GM19240 (cell line): ENCODE results near the gene DDX42.

Experiments used
- DNase-seq: peaks from one replicate; pipeline ENCODE4 v3.0.0; 2011; ENCODE audit warnings: low spot score; ENCODE audit not compliant: insufficient read length

Gene DDX42, protein sequence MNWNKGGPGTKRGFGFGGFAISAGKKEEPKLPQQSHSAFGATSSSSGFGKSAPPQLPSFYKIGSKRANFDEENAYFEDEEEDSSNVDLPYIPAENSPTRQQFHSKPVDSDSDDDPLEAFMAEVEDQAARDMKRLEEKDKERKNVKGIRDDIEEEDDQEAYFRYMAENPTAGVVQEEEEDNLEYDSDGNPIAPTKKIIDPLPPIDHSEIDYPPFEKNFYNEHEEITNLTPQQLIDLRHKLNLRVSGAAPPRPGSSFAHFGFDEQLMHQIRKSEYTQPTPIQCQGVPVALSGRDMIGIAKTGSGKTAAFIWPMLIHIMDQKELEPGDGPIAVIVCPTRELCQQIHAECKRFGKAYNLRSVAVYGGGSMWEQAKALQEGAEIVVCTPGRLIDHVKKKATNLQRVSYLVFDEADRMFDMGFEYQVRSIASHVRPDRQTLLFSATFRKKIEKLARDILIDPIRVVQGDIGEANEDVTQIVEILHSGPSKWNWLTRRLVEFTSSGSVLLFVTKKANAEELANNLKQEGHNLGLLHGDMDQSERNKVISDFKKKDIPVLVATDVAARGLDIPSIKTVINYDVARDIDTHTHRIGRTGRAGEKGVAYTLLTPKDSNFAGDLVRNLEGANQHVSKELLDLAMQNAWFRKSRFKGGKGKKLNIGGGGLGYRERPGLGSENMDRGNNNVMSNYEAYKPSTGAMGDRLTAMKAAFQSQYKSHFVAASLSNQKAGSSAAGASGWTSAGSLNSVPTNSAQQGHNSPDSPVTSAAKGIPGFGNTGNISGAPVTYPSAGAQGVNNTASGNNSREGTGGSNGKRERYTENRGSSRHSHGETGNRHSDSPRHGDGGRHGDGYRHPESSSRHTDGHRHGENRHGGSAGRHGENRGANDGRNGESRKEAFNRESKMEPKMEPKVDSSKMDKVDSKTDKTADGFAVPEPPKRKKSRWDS

DNA sequence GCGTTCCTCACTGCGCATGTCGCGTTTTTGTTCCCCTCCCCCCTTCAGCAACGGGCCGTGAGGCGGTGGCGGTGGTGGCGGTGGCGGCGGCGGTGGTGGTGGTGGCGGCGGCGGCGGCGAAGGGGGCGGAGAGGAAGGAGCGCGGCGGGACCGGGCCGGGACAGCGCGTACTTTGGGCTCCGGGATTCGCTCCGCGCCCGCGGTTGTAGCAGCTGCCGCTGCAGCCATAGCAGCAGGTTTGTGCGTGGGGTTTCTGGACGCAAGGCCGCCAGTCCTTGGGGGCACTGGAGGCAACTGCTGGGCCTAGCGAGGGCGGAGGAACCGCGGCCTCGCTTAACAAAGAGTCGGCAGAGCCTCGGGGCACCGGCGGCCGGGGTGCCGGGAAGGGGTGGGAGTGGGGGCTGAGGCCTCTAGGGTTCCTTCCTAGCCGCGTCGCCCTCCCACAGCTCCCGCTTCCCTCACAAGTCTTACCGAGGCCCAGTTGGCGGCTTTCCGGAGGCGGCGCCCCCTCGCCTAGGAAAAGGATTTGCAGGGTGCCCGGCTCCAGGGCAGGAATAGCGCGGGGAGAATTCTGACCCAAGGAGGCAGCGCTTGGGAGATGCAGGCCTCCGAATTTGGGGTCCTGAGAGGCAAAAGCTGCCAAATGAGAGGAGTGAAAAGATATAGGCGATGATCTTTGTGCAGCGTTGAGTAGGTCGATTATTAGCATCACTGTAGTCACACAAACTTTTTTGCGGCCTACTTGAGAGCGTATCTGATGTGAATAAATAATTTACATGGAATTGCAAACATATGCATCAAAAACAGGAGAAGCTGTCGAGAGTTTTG lies at the start of gene DDX42:
DDX42 (plus strand) TSS at position 30 of the 828 bp plus-strand sequence. CDS start 12,880 bp downstream, outside the sequence.
- no peak for DNase-seq

DNA sequence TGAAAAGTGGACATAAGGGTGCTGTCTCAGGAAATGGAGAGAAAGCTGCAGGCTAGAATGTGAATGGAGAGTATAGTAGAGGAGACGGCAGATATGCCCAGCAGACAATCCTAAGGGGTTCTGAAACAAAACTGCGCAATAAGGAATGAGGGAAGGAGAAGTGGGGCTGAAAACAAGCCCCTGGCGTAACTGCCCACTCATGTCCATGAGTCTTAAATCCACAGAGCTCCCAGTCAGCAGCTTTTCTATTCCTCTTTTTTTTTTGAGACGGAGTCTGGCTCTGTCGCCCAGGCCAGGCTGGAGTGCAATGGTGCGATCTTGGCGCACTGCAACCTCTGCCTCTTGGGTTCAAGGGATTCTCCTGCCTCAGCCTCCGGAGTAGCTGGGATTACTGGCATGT lies 38.3 kb upstream of the DDX42 start:
- DNase-seq, result no peak

DNA sequence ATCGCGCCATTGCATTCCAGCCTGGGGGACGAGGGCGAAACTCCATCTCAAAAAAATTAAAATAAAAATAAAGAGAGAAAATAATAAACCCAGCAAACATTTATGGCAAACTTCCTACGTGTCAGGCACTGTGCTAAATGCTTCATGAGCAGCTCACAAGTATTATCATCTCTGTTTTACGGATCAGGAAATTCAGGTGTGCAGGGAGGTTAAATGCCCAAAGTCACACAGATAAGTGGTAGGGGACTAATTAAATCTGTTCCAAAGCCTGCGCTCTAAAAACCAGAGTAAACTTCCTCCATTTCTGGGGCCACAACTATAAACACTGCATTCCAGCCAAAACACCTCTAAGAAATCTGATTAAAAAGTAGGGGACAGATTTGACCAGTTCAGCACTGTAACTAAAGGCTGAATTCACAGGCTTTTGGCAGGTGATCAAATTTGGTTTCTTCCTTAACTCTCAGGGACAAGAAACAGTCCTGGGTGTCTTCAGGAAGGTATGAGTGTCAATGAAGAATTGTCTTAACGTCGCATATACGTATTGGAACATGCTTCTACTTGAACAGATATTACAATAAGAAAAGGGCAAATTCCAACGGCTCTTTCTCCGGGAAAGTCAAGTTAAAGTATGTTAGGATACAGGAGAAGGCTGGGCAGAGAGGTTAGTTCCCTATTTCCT lies 33.4 kb upstream of the DDX42 start:
- DNase-seq, result no peak

DNA sequence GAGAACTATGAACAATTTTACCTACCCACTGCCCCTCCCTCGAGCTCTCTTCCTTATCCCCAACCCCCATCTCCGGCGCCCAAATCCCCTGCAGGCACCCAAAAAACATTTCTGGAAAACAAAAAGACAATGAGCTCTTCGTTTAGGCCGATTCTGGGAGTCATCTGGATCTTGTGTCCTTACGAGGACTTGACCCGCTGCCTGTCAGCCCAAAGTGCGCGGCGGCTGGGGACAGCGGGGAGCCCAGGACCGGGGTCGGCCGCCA lies 32.9 kb upstream of the DDX42 start:
- no peak for DNase-seq

DNA sequence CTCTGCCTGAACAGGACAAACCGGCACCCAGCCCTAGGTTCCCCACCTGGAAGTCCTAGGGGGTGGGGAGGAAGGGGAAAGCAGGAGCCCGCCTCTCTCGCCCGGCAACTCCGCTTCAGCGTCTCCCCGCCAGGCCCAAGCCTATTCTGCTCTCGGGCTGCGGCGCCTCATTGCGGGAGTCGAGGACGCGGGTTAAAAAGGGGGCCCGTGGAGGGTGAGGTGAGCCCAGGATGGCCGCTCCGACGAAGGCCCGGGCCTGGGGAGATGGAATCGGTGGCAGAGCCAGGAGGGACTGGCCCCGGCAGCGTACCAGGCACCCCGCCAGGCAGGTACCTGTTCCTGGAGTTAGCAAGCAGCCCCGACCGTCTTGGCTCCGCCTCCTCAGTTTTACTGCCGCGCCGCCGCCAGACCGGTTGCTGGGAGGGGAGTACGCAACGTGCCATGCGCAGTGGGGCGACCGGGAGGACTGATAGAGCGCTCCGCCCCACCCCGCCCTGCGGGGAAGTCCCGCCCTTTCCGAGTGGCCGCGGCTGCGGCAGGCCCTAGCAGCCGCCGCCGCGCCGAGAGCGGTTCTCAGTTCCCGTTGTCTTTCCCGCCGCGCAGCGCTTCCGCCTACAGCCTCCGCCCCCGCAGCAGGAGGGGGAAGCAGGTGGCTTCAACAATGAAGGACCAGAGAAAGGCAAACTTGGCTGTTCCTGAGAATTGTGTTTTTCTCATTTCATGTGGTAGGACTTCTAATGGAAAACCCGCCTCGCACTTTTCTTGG lies 32.4 kb upstream of the DDX42 start, which contains the start of gene STRADA:
STRADA (minus strand) TSS at position 392 of the 766 bp plus-strand sequence. CDS start 13,430 bp downstream, outside the sequence.
- peak; percentile 72 for DNase-seq

DNA sequence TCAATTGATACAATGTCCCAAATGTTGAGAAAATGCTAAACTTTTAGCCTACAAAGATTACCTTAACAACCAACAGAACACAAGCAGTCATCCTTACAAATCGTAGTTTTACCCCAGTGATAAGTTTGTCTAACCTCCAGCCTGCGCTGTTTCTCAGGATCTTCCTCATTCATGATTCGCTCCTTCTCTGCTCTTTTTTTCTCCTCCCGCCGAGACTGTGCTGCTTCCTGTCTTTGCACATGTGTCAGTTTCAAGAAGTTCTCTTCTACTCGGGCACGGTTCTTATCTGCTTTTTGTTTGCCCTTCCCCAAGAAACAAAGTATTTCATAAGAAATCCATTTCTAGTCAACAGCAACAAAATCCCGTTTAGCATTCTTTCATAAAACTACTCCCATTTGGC lies 22.2 kb upstream of the DDX42 start:
- no peak for DNase-seq

DNA sequence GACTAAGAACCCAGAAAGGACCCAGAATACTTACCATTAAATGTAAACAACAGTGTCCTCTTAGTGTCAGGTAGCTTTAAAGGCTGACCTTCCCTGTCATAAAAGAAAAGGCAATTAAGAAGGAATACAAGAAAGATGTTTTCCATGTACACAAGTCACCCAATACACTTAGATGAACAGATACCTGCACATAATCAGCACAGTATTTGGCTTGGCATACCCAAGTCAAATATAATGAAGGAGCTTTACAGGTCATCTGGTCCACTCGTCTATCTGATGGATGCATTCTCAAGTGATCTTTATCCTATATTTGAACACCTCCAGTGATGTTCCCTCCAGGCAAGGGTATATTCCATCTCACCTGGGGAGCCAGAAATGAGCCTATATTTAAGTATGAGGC lies 21.3 kb upstream of the DDX42 start:
- DNase-seq, result no peak

DNA sequence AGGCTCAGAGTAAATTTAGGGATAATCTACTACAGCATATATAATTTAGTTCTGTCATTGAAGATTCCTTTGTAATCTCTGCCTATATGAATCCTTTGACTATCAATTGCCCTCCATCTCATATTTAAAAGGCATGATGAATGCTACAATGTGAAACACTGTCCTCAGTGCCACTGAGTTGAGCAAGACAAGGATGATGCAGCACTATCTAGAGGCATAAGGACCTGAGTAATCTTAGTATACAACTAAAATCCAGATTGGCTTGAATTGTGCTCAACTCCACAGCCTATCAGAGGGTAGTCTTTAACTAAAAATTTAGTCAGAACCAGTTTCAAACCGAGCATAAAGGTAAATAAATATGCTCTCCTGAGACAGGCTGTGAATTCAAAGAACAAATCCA lies 20.8 kb upstream of the DDX42 start:
- no peak for DNase-seq

DNA sequence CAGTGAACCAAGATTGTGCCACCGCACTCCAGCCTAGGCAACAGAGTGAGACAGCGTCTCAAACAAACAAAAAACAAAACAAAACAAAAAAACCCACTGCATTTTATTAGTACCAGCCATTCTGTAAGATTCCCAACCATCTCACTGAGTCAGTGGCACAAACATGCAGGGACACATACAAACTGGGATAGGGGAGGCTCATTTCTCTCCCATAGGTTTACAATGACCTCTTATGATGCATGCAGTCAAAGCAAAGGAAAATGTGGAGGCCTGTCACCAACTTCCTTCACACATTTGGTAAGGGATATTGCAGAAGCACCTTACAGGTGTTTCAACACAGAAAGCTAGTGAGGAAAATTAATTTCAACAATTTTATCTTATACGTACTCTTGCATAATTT lies 19.9 kb upstream of the DDX42 start:
- no peak for DNase-seq

DNA sequence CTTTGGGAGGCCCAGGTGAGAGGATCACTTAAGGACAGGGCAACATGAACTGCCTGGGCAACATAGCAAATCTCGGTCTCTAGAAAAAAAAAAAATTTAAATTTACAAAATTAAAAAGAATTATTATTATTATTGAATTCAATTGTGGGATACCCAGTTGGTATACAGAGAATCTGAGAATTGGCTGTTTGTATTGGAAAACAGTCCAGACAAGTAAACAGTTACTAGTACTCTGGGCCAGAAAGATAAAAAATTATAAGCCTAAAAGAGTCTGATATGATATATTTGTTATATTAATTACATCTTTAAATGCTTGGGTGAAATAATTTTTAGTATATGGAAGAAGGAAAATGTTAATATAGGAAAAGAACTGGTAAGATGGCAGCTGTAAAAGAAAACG lies 15.5 kb upstream of the DDX42 start:
- DNase-seq, result no peak

DNA sequence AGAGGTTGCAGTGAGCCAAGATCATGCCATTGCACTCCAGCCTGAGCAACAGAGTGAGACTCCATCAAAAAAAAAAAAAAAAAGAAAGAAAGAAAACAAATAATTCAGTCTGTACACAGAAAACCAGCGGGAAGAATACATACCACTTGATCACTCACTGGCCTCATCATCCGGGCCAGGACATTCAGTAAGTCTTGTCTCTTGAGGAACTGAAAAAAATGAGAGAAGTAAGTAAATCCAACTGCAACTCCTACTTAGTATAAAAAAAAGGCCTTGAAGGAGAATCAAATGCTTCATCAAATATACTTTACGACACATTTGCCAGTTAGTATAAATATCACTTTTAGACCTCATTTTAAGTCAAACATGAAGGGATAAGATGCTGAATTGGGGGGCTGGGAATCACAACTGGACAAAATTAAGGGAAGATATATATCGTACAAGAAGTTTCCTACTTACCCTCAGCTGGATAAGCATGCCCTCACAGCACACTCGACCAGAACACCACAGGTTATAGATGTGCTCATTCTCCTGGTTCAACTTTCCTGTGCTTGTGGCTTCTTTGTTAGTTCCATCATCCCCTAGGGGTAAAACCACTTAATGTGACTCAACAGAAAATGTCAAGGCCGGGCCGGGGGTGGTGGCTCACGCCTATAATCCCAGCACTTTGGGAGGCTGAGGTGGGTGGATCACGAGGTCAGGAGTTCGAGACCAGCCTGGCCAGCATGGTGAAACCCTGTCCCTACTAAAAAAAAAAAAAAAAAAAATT lies 13.0 kb upstream of the DDX42 start:
- no peak for DNase-seq

DNA sequence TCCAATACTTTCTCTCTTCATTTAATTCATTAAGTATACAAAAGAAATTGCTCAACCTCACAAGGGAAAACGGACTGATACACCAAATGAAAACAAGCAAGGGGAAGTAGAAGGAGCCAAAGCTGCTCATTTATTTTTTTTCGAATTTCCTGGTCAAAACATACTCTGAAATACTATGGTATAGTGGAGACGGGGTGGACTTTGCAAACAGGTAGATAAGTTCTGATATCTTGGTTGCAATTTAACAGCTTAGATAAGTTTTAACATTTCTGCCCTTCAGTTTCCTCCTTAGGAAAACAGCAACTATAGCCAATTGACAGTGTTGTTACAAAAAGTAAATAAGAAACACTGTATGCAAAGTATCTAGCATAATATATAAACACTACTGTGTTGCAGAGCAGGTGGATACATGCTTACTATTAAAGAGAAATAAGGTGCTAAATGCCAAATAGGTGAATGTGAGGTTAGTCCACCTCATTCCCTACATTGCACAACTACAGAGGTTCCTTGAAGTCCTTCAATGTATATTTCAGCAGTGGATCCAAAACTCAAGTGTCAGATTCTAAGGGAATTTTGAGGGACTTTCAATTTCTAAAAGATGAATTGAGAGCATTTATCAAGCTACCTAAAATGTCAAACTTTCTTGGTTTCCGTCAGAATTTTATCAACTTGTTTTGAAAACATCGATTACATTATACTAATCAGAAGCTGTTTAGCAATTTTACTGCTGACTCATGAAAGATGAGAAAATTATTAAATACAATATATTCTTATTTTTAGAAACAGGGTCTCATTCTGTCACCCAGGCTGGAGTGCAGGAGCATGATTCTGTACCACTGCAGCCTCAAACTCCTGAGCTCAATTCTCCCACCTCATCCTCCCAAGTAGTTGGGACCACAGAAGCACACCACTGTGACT lies 11.6 kb upstream of the DDX42 start:
- DNase-seq, result no peak

DNA sequence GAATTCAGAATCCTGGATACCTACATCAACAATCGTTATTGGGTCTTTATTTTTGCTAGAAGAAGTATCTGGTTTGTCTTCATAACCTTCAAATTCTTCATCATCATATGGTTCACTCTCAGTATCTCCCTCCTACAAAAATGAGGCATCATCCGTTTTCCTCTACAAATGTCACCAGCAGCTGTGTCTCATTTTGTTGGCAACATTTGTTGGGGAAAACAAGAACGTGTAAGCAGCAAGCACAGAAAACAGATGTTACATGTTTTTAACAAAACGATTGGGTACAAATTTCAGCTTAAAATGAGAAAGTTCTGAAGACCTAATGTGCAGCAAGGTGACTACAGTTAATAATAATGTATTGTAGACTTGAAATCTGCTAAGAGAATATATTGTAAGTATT lies 9.3 kb upstream of the DDX42 start:
- DNase-seq, result no peak

DNA sequence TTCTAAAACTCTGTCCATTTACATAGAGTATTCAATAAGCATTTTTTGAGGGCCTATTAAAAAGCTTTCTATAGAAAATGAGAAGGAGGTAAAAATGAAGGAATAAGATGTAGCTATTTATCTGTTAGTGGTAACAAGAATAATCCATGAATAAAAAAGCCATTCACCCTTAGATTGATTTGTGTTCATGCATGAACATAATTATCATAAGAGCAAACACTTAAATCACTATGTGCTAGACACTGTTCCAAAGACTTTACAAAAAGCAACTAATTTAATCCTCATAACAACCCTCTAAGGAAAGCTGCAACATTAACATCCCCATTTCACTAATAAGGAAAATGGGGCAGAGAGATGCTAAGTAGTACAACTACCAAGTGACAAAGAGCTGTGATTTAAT lies 7.2 kb upstream of the DDX42 start:
- DNase-seq, result no peak

DNA sequence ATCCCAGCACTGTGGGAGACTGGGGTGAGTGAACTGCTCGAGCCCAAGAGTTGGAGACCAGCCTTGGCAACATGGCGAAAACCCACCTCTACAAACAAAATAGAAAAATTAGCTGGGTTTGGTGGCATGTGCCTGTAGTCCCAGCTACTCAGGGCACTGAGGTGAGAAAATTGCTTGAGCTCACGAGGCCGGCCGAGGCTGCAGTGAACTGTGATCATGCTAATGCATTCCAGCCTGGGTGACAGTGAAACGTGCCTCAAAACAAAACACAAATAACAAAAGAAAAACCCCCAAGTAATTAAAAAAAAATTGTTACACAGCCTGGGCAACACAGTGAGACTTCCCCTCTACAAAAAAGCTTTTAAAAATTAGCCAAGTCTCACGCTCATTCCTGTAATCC lies 5.5 kb upstream of the DDX42 start:
- DNase-seq, result no peak

DNA sequence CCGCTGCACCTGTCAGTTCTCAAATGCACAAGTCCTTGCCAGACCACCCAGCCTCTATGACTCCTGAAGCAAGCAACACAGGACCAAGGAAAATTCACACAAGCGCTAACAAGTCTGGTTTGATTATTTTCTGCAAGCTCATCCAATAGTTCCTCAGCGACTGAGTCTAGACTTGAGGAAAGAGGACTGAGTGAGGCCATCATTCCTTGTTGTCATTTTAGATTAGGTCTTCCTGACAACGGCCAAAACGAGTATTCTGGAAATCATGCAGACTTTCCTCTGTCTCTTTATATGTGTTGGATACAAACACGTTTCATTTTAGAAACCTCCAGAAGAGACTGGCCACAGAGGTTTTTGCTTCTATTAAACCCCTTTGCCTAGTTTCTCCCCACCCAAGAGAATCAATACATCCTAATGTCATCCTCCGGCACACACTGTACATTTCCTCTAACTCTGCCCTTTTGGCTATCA lies 1.1 kb upstream of the DDX42 start:
- DNase-seq, result no peak

DNA sequence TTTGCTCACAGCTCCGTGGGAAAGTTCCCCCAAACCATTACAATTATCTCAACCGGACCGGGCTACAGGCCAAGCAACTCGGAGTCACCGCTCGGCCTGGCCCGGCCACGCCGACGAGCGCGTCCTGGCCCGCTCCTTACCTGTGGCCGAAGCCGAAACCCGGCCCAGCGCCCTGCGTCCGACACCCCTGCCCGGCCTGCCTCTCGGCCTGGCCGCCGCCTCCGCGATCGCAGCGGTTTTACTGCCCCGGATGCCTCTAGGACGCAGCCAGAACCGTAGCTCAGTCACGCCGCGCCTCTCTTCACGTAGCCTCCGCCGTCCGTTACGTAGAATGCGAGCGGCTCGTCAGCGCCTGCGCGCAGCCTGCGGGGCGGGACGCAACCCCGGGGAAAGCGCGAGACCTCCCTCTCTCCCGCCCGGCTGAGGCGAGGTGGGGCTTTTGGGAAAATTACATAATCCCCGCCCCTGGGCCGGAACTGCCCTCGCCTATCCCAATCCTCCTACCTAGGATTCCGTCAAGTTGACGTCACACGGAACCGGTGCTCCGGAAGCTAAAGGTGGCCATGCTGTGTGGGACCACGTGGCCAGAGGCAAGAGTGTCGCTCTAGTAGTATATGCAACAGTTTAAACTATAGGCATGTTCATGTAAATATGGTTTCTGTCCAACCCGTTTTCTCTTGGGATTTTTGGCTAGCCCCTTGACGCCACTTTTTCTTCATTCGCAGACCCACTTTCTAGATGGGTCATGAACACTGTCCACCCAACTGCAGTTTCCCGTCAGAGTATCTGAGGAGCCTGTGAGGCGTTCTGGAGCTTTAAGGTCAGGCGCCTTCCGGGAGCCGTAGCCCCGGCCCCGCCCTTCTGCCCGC lies 464 bp upstream of the DDX42 start, which contains the start of gene CCDC47:
CCDC47 (minus strand) TSS at position 326 of the 869 bp plus-strand sequence. CDS start 7,422 bp downstream, outside the sequence.
- DNase-seq, result peak; percentile 86
